ENCODE data around the gene CCDC28B. TPM values are rescaled to one million over a fixed set of nuclear protein-coding genes. Genes with fewer than 3 reads are reported as not detected.
A peak's percentile ranks its signal among the peaks of the same experiment; 100 is the strongest.

The CCDC28B gene
- total RNA-seq, 1 experiment from 2014 or later, result 15.6 TPM

- intact Hi-C loops (cut with micrococcal nuclease; ENCODE audit: unreplicated experiment), result no loop called here
- Histone ChIP-seq H3K9me3 (ENCODE audit: low read depth, low read length, poor library complexity, severe bottlenecking) (no peaks in the 10 kb centered on the region), H3K36me3 (ENCODE audit: insufficient read depth, low read length, poor library complexity, severe bottlenecking) (peaks cover 7% of the 10 kb centered on the region), H3K27me3 (replicated peaks; ENCODE audit: insufficient read depth, low read depth, low read length, poor library complexity) (no peaks in the 10 kb centered on the region), H3K4me3 (ENCODE audit: low read depth, low read length, poor library complexity, severe bottlenecking) (no peak overlapping the region), H3K4me1 (ENCODE audit: insufficient read depth, low read length, poor library complexity, severe bottlenecking) (no peaks in the 10 kb centered on the region), H3K27ac (ENCODE audit: low read depth, low read length, poor library complexity, severe bottlenecking) (no peak overlapping the region)
- no TSS peak for BruUV-seq (replicated peaks)
- POLR2A ChIA-PET (ENCODE audit: low non-redundant PET), result no interaction called here
- CTCF ChIA-PET, result interaction anchor here (0.5 kb wide), 1 partner anchor 167 kb away, joined by 9 read pairs; no protein-coding TSS in a partner anchor
- no peak for DNase-seq (ENCODE audit: low spot score)
- TF ChIP-seq CTCF (conservative IDR thresholded peaks at IDR 0.05; ENCODE audit: low read depth, low read length), result no peak
- TF ChIP-seq EZH2 (IDR thresholded peaks at IDR 0.05; ENCODE audit: borderline replicate concordance, low read depth, low read length, poor library complexity, severe bottlenecking), result no peak
Observed at GRCh38 chr1:32208469-32208868, 8.1 kb downstream of the CCDC28B start.

- POLR2A ChIA-PET (ENCODE audit: low non-redundant PET), result no interaction called here
- BruUV-seq (replicated peaks), result no TSS peak
- Histone ChIP-seq H3K36me3 (ENCODE audit: insufficient read depth, low read length, poor library complexity, severe bottlenecking) (peaks cover 7% of the 10 kb centered on the region), H3K27me3 (replicated peaks; ENCODE audit: insufficient read depth, low read depth, low read length, poor library complexity) (no peaks in the 10 kb centered on the region), H3K27ac (ENCODE audit: low read depth, low read length, poor library complexity, severe bottlenecking) (no peak within 1 kb of the TSS), H3K9me3 (ENCODE audit: low read depth, low read length, poor library complexity, severe bottlenecking) (no peaks in the 10 kb centered on the region), H3K4me1 (ENCODE audit: insufficient read depth, low read length, poor library complexity, severe bottlenecking) (no peaks in the 10 kb centered on the region), H3K4me3 (ENCODE audit: low read depth, low read length, poor library complexity, severe bottlenecking) (no peak within 1 kb of the TSS)
- TF ChIP-seq CTCF (conservative IDR thresholded peaks at IDR 0.05; ENCODE audit: low read depth, low read length) (no peak), EZH2 (IDR thresholded peaks at IDR 0.05; ENCODE audit: borderline replicate concordance, low read depth, low read length, poor library complexity, severe bottlenecking) (no peak)
- intact Hi-C loops (cut with micrococcal nuclease; ENCODE audit: unreplicated experiment), result no loop called here
- peak; percentile 46 for DNase-seq (ENCODE audit: low spot score)
- CTCF ChIA-PET, result no interaction called here
Observed at GRCh38 chr1:32208891-32209328, 8.5 kb downstream of the CCDC28B start, which contains the start of gene DCDC2B. TSS of gene DCDC2B (plus strand) at chr1:32209089. CDS start at chr1:32209094, 5 bp downstream.

- POLR2A ChIA-PET (ENCODE audit: low non-redundant PET), result no interaction called here
- intact Hi-C loops (cut with micrococcal nuclease; ENCODE audit: unreplicated experiment), result loop anchor here (5.0 kb wide), 1 partner anchor 196 kb away; no protein-coding TSS in a partner anchor
- peak; percentile 76 for DNase-seq (ENCODE audit: low spot score)
- no TSS peak for BruUV-seq (replicated peaks)
- no peak for TF ChIP-seq EZH2 (IDR thresholded peaks at IDR 0.05; ENCODE audit: borderline replicate concordance, low read depth, low read length, poor library complexity, severe bottlenecking)
- peak; percentile 85 for TF ChIP-seq CTCF (conservative IDR thresholded peaks at IDR 0.05; ENCODE audit: low read depth, low read length)
- Histone ChIP-seq H3K4me1 (ENCODE audit: insufficient read depth, low read length, poor library complexity, severe bottlenecking) (peaks cover 5% of the 10 kb centered on the region), H3K36me3 (ENCODE audit: insufficient read depth, low read length, poor library complexity, severe bottlenecking) (peaks cover 8% of the 10 kb centered on the region), H3K27ac (ENCODE audit: low read depth, low read length, poor library complexity, severe bottlenecking) (no peak overlapping the region), H3K27me3 (replicated peaks; ENCODE audit: insufficient read depth, low read depth, low read length, poor library complexity) (no peaks in the 10 kb centered on the region), H3K4me3 (ENCODE audit: low read depth, low read length, poor library complexity, severe bottlenecking) (no peak overlapping the region), H3K9me3 (ENCODE audit: low read depth, low read length, poor library complexity, severe bottlenecking) (no peaks in the 10 kb centered on the region)
- CTCF ChIA-PET, result interaction anchor here (0.7 to 1.3 kb wide), 4 partner anchors 15 to 1735 kb away, joined by 4 read pairs; partner anchors contain the start of gene CCDC28B
Observed at GRCh38 chr1:32215629-32216480, 15.5 kb downstream of the CCDC28B start.
